ENCODE results near the gene CARS1. TPM values are rescaled to one million over a fixed set of nuclear protein-coding genes. Genes with fewer than 3 reads are reported as not detected.

The CARS1 gene
- total and polyA plus RNA-seq, 2 of the 8 experiments (the other 6 are each of a cell fraction or from before 2014, with no cell fraction given) = 44.1 to 100 TPM

DNA sequence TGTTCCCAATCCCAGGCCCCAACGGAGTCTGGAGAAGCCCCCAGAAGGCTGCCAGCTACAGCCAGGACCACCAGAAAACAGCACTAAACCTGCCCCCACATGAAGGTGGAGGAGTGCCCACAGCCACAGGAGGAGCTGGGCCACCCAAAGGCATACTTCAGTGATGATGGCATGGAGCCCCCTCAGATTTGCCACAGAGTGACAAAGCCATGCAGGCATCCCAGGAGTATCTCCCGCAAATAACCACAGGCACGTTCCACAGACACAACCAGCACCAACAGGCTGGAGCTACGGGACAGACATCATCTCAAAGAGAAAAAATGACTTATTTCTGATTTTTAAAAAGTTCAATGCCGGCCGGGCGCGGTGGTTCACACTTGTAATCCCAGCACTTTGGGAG, 10.6 kb downstream of the CARS1 start (continued):
- TF ChIP-seq CBX5 (IDR thresholded peaks at IDR 0.05; ENCODE audit: low read depth, low read length) (no peak), EGR1 (IDR thresholded peaks at IDR 0.05; ENCODE audit: borderline replicate concordance, low read depth, low read length) (no peak), NRF1 (IDR thresholded peaks at IDR 0.05; ENCODE audit: low read depth, low read length) (no peak)
